Activated T-helper 2 cell treated with anti-CD3 and anti-CD28 coated beads, Interferon-gamma antibody, Interleukin-2, Interleukin-4, amounts not matched to agents 10 μg/mL and 5 μg/mL and 100 μg/mL, durations not matched to agents 14 hours and 24 hours and 36 hours (primary cell): ENCODE results near the gene TEKT1. TPM values are rescaled to one million over a fixed set of nuclear protein-coding genes. Genes with fewer than 3 reads are reported as not detected.

Experiments
- DNase-seq: peaks from one replicate; pipeline ENCODE4 v3.0.0; 2021; ENCODE audit warnings: low spot score
- H3K27ac Mint-ChIP-seq: one replicate; pipeline ENCODE4 v1.8.0; 2021; ENCODE audit warnings: mixed read lengths
- H3K27me3 Mint-ChIP-seq: one replicate; pipeline ENCODE4 v1.8.0; 2021; ENCODE audit warnings: low read depth, mixed read lengths
- H3K36me3 Mint-ChIP-seq: one replicate; pipeline ENCODE4 v1.8.0; 2021; ENCODE audit warnings: low read depth, mixed read lengths
- H3K4me1 Mint-ChIP-seq: one replicate; pipeline ENCODE4 v1.8.0; 2021; ENCODE audit warnings: low read depth, mixed read lengths
- H3K4me3 Mint-ChIP-seq: one replicate; pipeline ENCODE4 v1.8.0; 2021; ENCODE audit warnings: low read depth, mild to moderate bottlenecking, moderate library complexity, mixed read lengths
- H3K9me3 Mint-ChIP-seq: one replicate; pipeline ENCODE4 v1.8.0; 2021; ENCODE audit warnings: mixed read lengths
- intact Hi-C: fragments of 100-400 bp; cut with micrococcal nuclease; formaldehyde crosslinking; loops from one replicate; pipeline ENCODE4 v1.15.1; 2023
- total RNA-seq: library from RNA; stranded (reverse); gene quantifications from 2 replicates; pipeline ENCODE4 v1.2.3, GENCODE V29; 2022

Gene TEKT1
- total RNA-seq, 1 donor from 2014 or later = not detected

GRCh38 chr17:6752068-6752909 lies 79.2 kb downstream of the TEKT1 start:
- Mint-ChIP-seq H3K27ac (no peak overlapping the region), H3K4me3 (no peak overlapping the region), H3K27me3 (peaks cover 14% of the 10 kb centered on the region)

GRCh38 chr17:6749519-6749918 lies 82.0 kb downstream of the TEKT1 start:
- no peak overlapping the region for H3K4me3 Mint-ChIP-seq

More at GRCh38 chr17:6752068-6752909, 79.2 kb downstream of the TEKT1 start:
- DNase-seq = no peak
- Mint-ChIP-seq H3K9me3 (no peaks in the 10 kb centered on the region), H3K4me1 (peaks cover 32% of the 10 kb centered on the region), H3K36me3 (peaks cover 2% of the 10 kb centered on the region)
- intact Hi-C loops = loop anchor here (10.0 kb wide), 2 partner anchors 93 to 97 kb away; partner anchors contain the start of genes C17orf100 and MED31

GRCh38 chr17:6748617-6749016 lies 82.9 kb downstream of the TEKT1 start:
- H3K4me1 Mint-ChIP-seq = peaks cover 14% of the 10 kb centered on the region
- no peaks in the 10 kb centered on the region for H3K36me3 Mint-ChIP-seq
- no peak for DNase-seq
- intact Hi-C loops = no loop called here
- peaks cover 36% of the 10 kb centered on the region for H3K27me3 Mint-ChIP-seq
- H3K27ac Mint-ChIP-seq = no peak overlapping the region
- no peak overlapping the region for H3K4me3 Mint-ChIP-seq
- H3K9me3 Mint-ChIP-seq = no peaks in the 10 kb centered on the region

More at GRCh38 chr17:6749519-6749918, 82.0 kb downstream of the TEKT1 start:
- Mint-ChIP-seq H3K27me3 (peaks cover 27% of the 10 kb centered on the region), H3K36me3 (no peaks in the 10 kb centered on the region), H3K27ac (no peak overlapping the region), H3K4me1 (peaks cover 15% of the 10 kb centered on the region), H3K9me3 (no peaks in the 10 kb centered on the region)
- DNase-seq = no peak
- intact Hi-C loops = no loop called here

Other genes with a start within 250 kb of the TEKT1 start
- 23.6 and 24.7 TPM in 2 replicates for gene KIAA0753, start 191.0 kb downstream of the TEKT1 start, total RNA-seq
- 86.9 and 92.7 TPM in 2 replicates for gene TXNDC17, start 190.7 kb downstream of the TEKT1 start, total RNA-seq
- gene MED31, start 180.1 kb downstream of the TEKT1 start, total RNA-seq = 19.1 and 24.2 TPM in 2 replicates
- 1.5 and 2.0 TPM in 2 replicates for gene C17orf100, start 180.0 kb downstream of the TEKT1 start, total RNA-seq
- gene SLC13A5, start 118.4 kb downstream of the TEKT1 start, total RNA-seq = not detected in 2 replicates
- gene XAF1, start 75.7 kb downstream of the TEKT1 start, total RNA-seq = 18.1 and 18.6 TPM in 2 replicates
- gene FBXO39, start 55.5 kb downstream of the TEKT1 start, total RNA-seq = 0.11 TPM in 1 of 2 replicates, not detected in the other
- not detected in 2 replicates for gene ALOX12, start 164.3 kb upstream of the TEKT1 start, total RNA-seq
- gene RNASEK, start 180.9 kb upstream of the TEKT1 start, total RNA-seq = 150 and 154 TPM in 2 replicates
- 0.80 and 1.0 TPM in 2 replicates for gene BCL6B, start 191.3 kb upstream of the TEKT1 start, total RNA-seq
- 15.8 and 17.4 TPM in 2 replicates for gene SLC16A13, start 204.3 kb upstream of the TEKT1 start, total RNA-seq
- gene SLC16A11, start 212.4 kb upstream of the TEKT1 start, total RNA-seq = 0.37 and 0.46 TPM in 2 replicates
- gene CLEC10A, start 248.5 kb upstream of the TEKT1 start, total RNA-seq = not detected in 2 replicates